Hepatocyte (in vitro differentiated cells): ENCODE results near the gene FUOM. TPM values are rescaled to one million over a fixed set of nuclear protein-coding genes. Genes with fewer than 3 reads are reported as not detected.

ENCODE experiments used
- DNase-seq: peaks from one replicate; pipeline ENCODE4 v3.0.0-alpha.2; 2016; ENCODE audit warnings: low spot score
- H2AFZ ChIP-seq: fragments of 200-600 bp; sonication (generic); 2 replicates; pipeline ENCODE4 v1.6.0; 2016; ENCODE audit warnings: antibody characterized with exemption, mild to moderate bottlenecking
- H3K27ac ChIP-seq: fragments of 200-600 bp; sonication (generic); 2 replicates; pipeline ENCODE4 v1.5.1; 2016; ENCODE audit warnings: mild to moderate bottlenecking
- H3K27me3 ChIP-seq: fragments of 200-600 bp; sonication (generic); 2 replicates; pipeline ENCODE4 v1.6.1; 2016
- H3K36me3 ChIP-seq: fragments of 200-600 bp; sonication (generic); replicated peaks from 2 replicates; pipeline ENCODE4 v1.5.1; 2016; ENCODE audit warnings: low read depth; ENCODE audit not compliant: insufficient read depth
- H3K4me1 ChIP-seq: fragments of 200-600 bp; sonication (generic); 2 replicates; pipeline ENCODE4 v1.5.1; 2016; ENCODE audit warnings: mild to moderate bottlenecking, moderate library complexity; ENCODE audit not compliant: insufficient read depth
- H3K4me2 ChIP-seq: fragments of 200-600 bp; sonication (generic); 2 replicates; pipeline ENCODE4 v1.6.0; 2016
- H3K4me3 ChIP-seq: fragments of 200-600 bp; sonication (generic); 2 replicates; pipeline ENCODE4 v1.5.1; 2016; ENCODE audit warnings: mild to moderate bottlenecking
- H3K79me2 ChIP-seq: fragments of 200-600 bp; sonication (generic); 2 replicates; pipeline ENCODE4 v1.6.0; 2017; ENCODE audit warnings: mild to moderate bottlenecking
- H3K9me2 ChIP-seq: fragments of 200-600 bp; sonication (generic); replicated peaks from 2 replicates; pipeline ENCODE4 v1.6.0; 2017; ENCODE audit warnings: mild to moderate bottlenecking; ENCODE audit not compliant: insufficient read depth
- H3K9me3 ChIP-seq: fragments of 200-600 bp; sonication (generic); 2 replicates; pipeline ENCODE4 v1.5.1; 2016; ENCODE audit warnings: low read depth, mild to moderate bottlenecking
- H4K20me1 ChIP-seq: fragments of 200-600 bp; sonication (generic); 2 replicates; pipeline ENCODE4 v1.6.0; 2016; ENCODE audit warnings: mild to moderate bottlenecking; ENCODE audit not compliant: insufficient read depth, poor library complexity, severe bottlenecking
- CTCF ChIP-seq: fragments of 200-600 bp; sonication (generic); IDR thresholded peaks from 2 replicates; pipeline ENCODE4 v1.5.1; 2016; ENCODE audit warnings: antibody characterized with exemption, mild to moderate bottlenecking; ENCODE audit not compliant: poor library complexity
- EZH2 ChIP-seq: fragments of 200-600 bp; sonication (generic); IDR thresholded peaks from 2 replicates; pipeline ENCODE4 v1.6.1; 2016; ENCODE audit warnings: antibody characterized with exemption, mild to moderate bottlenecking, borderline replicate concordance
- EZH2phosphoT487 ChIP-seq: fragments of 200-600 bp; sonication (generic); IDR thresholded peaks from one replicate; pipeline ENCODE4 v1.6.1; 2018; ENCODE audit warnings: antibody characterized with exemption, mild to moderate bottlenecking, low read depth, moderate library complexity; ENCODE audit not compliant: unreplicated experiment, severe bottlenecking
- WGBS: methylation state at CpG from one replicate; pipeline ENCODE4 v1.1.6; 2016; ENCODE audit warnings: low lambda C conversion rate; ENCODE audit errors: missing lambda C conversion rate; 5-methylcytosine and 5-hydroxymethylcytosine counted together
- polyA plus RNA-seq: library from polyadenylated mRNA; unstranded; fragments of >200 nt; fragmentation: Nextera tagmentation; extraction: Ambion mirVana; gene quantifications from 2 replicates; pipeline ENCODE4 v1.2.1, GENCODE V29; 2016
- total RNA-seq: library from RNA; depleted of rRNA; stranded (reverse); fragments of >200 nt; gene quantifications from 2 replicates; pipeline ENCODE4 v1.2.3, GENCODE V29; 2014

FUOM gene
- total and polyA plus RNA-seq, 2 experiments from 2014 or later, result 31.1 to 34.6 TPM

GRCh38 chr10:133365461-133366129 lies 7.8 kb upstream of the FUOM start:
- H3K9me3 ChIP-seq, result no peaks in the 10 kb centered on the region
- H3K27ac ChIP-seq, result no peak overlapping the region
- no peaks in the 10 kb centered on the region for H4K20me1 ChIP-seq
- TF ChIP-seq CTCF (no peak), EZH2phosphoT487 (no peak), EZH2 (no peak)
- no peak overlapping the region for H3K4me3 ChIP-seq
- H3K4me1 ChIP-seq, result peaks cover under 1% of the 10 kb centered on the region
- H3K79me2 ChIP-seq, result no peaks in the 10 kb centered on the region
- no peaks in the 10 kb centered on the region for H3K36me3 ChIP-seq
- no peak overlapping the region for H3K4me2 ChIP-seq
- no peaks in the 10 kb centered on the region for H3K27me3 ChIP-seq
- H3K9me2 ChIP-seq, result no peaks in the 10 kb centered on the region
- 95% methylated on average over 13 of the region's 13 CpGs for WGBS
- no peak for DNase-seq
- H2AFZ ChIP-seq, result no peak overlapping the region

- H3K27ac ChIP-seq, result peak overlapping the region; percentile 40
- no peak overlapping the region for H3K4me3 ChIP-seq
- H3K4me1 ChIP-seq, result peaks cover 8% of the 10 kb centered on the region
- 90% methylated on average over 29 of the region's 29 CpGs for WGBS
- TF ChIP-seq CTCF (no peak), EZH2 (no peak), EZH2phosphoT487 (no peak)
- no peaks in the 10 kb centered on the region for H3K36me3 ChIP-seq
- H4K20me1 ChIP-seq, result no peaks in the 10 kb centered on the region
- H3K9me2 ChIP-seq, result no peaks in the 10 kb centered on the region
- H3K9me3 ChIP-seq, result no peaks in the 10 kb centered on the region
- H2AFZ ChIP-seq, result no peak overlapping the region
- DNase-seq, result no peak
- no peaks in the 10 kb centered on the region for H3K79me2 ChIP-seq
- no peaks in the 10 kb centered on the region for H3K27me3 ChIP-seq
- no peak overlapping the region for H3K4me2 ChIP-seq
Measured at GRCh38 chr10:133364645-133365431, 7.0 kb upstream of the FUOM start.

- Histone ChIP-seq H3K27me3 (no peaks in the 10 kb centered on the region), H3K36me3 (no peaks in the 10 kb centered on the region), H3K9me2 (no peaks in the 10 kb centered on the region), H3K4me3 (no peak overlapping the region), H4K20me1 (no peaks in the 10 kb centered on the region), H3K27ac (no peak overlapping the region), H3K9me3 (no peaks in the 10 kb centered on the region), H3K79me2 (no peaks in the 10 kb centered on the region), H2AFZ (no peak overlapping the region), H3K4me1 (peaks cover 8% of the 10 kb centered on the region), H3K4me2 (no peak overlapping the region)
- WGBS, result 96% methylated on average over 13 of the region's 13 CpGs
- no peak for DNase-seq
- TF ChIP-seq CTCF (no peak), EZH2phosphoT487 (no peak), EZH2 (no peak)
Measured at GRCh38 chr10:133362846-133363245, 5.0 kb upstream of the FUOM start.
